Uterus (tissue), 2 donors: ENCODE results near the gene STX19.

Experiments used
- CTCF ChIP-seq, 4 experiments: fragments of 200-600 bp in 2 of 4; fragments of 450-650 bp in 2 of 4; sonication (generic) in 2 of 4; IDR thresholded peaks; one replicate each; pipeline ENCODE4 v1.5.1; 2016 to 2019; ENCODE audit warnings: antibody characterized with exemption in 4 of 4, mild to moderate bottlenecking in 2 of 4, moderate library complexity in 1 of 4
- POLR2A ChIP-seq, 2 donors: fragments of 450-650 bp; IDR thresholded peaks; one replicate each; pipeline ENCODE4 v1.6.1; 2016; ENCODE audit warnings: antibody characterized with exemption in 2 of 2, mild to moderate bottlenecking in 1 of 2, moderate library complexity in 1 of 2

DNA sequence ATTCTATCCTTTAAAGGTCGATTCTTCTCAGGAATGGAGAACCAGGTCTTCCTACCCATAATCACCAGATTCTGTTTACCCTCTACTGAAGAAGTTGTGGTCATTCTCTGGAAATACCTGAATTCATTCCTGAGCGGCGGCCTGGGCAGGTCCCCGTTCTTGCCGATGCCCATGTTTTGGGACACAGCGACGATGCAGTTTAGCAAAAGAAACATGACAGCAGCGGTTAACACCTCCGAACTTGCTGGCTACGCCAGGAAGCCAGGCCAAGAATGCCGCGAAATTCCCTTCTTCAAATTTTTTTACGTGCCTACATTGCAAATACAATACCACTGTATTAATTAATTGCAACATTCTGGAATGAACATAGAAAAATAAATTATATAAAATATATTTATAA, 32.9 kb upstream of the STX19 start:
- TF ChIP-seq POLR2A (IDR thresholded peaks at IDR 0.05): no peak
- no peak for TF ChIP-seq CTCF (IDR thresholded peaks at IDR 0.05)
